GF-D8 (cell line): ENCODE data around the gene HIVEP1.
"Not testable (repeated sequence)": the region's sequence is repeated elsewhere in the genome, so short reads cannot be mapped to it uniquely, and the experiment has no call there.

Experiments
- DNase-seq: peaks from one replicate; lab custom pipeline; 2025; lab: John Stamatoyannopoulos, UW

Gene HIVEP1

DNA sequence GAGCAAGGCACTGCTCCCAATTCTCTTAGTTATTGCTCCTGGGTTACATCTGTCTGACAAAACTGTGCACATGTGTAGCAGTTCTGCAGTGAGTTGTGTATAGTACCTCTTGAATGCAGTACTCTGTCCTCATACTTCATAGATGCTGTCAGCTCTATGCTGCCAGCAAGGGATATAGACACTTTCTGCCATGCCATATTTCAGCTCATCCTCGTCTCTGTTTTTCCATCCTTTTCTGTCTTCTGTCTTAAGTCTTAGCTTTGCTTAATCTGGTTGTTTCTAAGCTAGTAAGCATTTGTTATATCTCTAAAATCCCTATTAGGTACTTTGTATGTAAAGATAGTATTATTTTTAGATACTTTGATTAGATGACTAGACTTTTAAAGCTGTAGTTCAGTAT, 76.4 kb downstream of the HIVEP1 start:
- DNase-seq: no peak

- no peak for DNase-seq
Observed at GRCh38 chr6:12090714-12091113, 78.6 kb downstream of the HIVEP1 start.

- DNase-seq: no peak
Observed at GRCh38 chr6:12092762-12093161, 80.7 kb downstream of the HIVEP1 start.

DNA sequence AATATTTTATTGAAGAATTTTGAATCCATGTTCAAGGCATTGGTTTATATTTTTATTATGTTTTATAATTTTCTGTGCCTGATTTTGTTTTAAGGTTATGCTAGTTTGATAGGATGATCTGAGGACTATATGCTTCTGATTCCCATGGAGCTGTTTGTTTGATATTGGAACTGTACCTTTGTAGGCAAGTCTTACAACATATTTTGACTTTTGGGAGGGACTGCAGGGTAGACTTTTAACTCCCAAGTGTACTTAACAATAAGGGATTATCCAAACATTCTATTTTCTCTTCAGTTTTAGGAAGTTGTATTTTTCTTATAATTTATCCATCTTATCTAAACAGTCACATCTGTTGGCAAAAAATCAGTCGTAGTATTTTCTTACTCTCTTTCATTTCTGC, 82.6 kb downstream of the HIVEP1 start:
- DNase-seq: no peak

DNA sequence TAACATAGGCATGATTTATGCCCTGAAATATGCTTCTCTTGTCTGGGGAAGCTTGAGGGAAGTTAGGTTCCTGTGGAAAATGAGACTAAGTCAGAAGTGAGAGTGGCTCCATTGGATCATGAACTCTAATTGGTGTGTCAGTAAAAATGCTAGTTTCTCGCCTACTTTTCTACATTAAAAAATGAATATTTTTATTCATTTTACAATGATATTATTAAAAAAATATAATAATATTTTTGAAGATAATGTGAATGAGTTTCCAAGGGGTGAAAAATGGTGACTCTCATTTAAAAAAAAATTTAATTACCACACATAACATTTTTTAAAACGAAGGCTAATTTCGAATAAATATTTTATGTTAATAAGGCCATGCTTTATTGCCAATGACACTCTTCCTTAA, 84.2 kb downstream of the HIVEP1 start:
- no peak for DNase-seq

DNA sequence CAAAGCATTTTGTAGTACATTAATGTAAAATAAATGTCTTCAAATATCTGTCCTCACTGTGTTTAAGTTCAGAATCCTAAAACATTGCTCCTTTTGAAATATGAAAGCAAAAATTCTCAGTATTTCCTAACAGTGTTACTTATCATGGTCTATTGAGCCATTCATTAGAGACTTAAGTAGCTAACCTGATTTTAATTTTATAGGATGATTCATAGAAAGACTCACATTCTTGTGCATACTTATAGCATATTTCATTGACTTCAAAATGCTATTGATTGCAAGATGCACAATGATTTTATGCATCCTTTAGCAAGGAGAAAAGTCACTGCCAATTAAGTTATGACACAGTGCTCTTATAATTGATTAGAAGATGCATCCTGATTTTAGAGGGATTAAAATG, 85.7 kb downstream of the HIVEP1 start:
- DNase-seq: no peak

GRCh38 chr6:12099623-12100338, 87.7 kb downstream of the HIVEP1 start:
- DNase-seq: no peak

DNA sequence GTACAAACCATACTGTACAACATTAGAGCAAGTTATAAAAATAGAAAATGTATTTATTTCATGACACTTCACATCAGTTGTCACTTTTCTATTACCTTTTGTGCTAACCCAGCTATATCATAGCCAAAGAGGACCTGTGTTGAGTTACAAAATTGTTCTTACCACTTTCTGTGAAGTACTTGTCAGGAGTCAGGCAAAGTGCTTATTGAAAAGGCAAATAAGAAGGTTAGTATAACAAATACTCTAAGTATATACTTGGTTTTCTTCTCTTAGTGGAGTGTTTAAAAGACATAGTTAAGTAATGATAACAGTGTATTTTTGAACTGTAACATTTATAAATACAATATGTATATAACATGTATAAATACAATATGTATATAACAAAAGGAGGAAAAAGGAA, 88.9 kb downstream of the HIVEP1 start:
- DNase-seq: no peak

GRCh38 chr6:12101653-12102312, 89.7 kb downstream of the HIVEP1 start:
- DNase-seq: no peak

GRCh38 chr6:12102350-12102749, 90.2 kb downstream of the HIVEP1 start:
- DNase-seq: no peak

GRCh38 chr6:12103158-12103557, 91.0 kb downstream of the HIVEP1 start:
- no peak for DNase-seq

GRCh38 chr6:12105271-12105670, 93.2 kb downstream of the HIVEP1 start:
- no peak for DNase-seq

GRCh38 chr6:12108376-12108775, 96.3 kb downstream of the HIVEP1 start:
- not testable (repeated sequence) for DNase-seq

GRCh38 chr6:12110523-12111362, 98.6 kb downstream of the HIVEP1 start:
- no peak for DNase-seq

DNA sequence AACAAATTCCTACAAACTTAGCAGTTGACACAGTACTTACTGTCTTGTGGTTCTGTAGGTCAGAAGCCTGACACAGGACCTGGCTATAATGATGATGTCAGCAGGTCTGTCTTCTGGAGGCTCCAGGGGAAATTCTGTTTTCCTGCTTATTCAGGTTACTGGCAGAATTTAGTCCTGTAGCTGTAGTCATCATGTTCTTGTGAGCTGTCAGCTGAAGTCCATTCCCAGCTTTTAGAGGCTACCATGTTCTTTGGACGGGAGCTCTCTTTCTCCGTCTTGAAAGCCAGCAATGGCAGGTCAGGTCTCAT, 99.2 kb downstream of the HIVEP1 start:
- no peak for DNase-seq

GRCh38 chr6:12112540-12113189, 100.6 kb downstream of the HIVEP1 start:
- DNase-seq: no peak

GRCh38 chr6:12113190-12113577, 101.1 kb downstream of the HIVEP1 start:
- DNase-seq: no peak

GRCh38 chr6:12114055-12114503, 102.0 kb downstream of the HIVEP1 start:
- DNase-seq: no peak

GRCh38 chr6:12115001-12115400, 102.9 kb downstream of the HIVEP1 start:
- no peak for DNase-seq

DNA sequence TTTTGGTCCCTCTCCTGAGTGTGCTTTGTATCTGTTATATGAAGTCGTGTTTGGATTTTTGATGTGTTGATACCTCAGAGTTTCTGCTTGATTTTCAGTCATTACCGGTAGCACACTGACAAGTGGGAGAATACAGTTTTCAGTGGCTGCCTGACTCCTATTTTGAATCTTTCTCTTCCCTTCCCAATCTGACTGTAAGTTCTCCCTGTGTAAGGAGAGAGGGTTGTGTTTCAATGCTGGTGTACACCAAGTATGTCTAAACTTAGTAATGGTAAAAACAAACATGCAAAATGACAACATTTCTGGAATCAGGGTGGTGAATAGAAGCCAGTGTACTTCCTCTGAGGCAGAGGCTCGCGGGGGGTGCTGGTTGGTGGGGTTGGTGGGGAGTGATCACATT, 103.4 kb downstream of the HIVEP1 start:
- no peak for DNase-seq

- DNase-seq: no peak
Observed at GRCh38 chr6:12116264-12116800, 104.2 kb downstream of the HIVEP1 start.

- DNase-seq: no peak
Observed at GRCh38 chr6:12116978-12117377, 104.9 kb downstream of the HIVEP1 start.
